CD4-positive, alpha-beta T cell treated with Interleukin-15 for 4 hours (primary cell): ENCODE data around the gene BARD1.
"Not testable (repeated sequence)": the region's sequence is repeated elsewhere in the genome, so short reads cannot be mapped to it uniquely, and the experiment has no call there.

ENCODE experiments used
- DNase-seq: peaks from one replicate; pipeline ENCODE4 v3.0.0-alpha.2; 2020; ENCODE audit warnings: low spot score

Gene BARD1

DNA sequence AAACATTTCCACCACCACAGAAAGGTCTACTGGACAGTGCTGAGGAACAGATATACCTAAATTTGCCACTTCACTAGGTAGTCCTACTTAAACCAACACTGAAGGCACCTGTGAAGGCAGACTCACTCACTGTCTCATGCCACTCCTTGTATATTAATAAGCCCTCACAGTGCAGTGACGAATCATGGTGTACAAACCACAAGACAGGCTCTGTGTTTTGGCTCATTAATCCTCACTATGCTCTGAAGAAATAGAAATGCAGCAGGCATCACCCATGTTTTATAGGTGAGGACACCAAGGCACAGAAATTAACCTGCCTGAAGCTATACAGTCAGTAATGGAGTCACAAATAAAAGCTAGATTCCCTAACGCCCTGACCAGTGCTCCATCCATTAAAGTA lies 44.3 kb downstream of the BARD1 start:
- DNase-seq, result no peak

DNA sequence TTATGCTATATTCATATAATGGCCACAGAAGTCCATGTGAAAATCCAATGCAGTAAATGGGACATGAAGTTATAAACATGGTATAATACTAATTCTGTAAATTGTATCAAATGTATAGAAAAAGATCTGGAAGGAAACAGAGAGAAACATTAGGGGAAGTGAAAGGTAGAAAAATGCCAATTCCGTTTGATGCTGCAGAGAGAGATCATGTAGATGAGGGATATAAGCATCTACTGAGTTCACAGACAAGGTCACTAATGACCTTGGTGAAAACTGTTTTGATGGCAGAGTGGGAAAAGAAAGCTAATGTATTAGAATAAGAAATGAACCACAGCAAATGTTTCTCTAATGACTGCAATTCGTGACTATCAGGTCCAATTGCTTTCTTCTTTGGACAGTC lies 56.0 kb downstream of the BARD1 start:
- DNase-seq, result no peak

DNA sequence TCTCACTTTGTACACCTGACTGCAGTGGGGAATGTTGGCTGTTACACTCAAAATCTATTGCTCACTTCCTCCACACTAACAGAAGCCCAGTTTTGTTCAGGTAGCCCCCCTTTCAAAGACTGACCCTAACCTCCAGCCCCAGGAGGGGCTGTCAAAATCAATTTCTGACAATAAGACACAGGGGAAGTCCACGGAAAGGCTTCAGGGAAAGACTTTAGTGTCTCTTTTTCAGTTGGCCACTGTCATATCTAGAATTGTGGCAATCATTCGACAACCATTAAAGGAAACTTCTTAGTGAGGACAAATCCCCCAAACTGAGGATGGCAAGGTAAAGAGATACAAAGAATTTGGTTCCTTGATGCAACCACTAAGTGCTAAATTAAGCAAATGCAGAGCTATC lies 59.0 kb downstream of the BARD1 start:
- no peak for DNase-seq

DNA sequence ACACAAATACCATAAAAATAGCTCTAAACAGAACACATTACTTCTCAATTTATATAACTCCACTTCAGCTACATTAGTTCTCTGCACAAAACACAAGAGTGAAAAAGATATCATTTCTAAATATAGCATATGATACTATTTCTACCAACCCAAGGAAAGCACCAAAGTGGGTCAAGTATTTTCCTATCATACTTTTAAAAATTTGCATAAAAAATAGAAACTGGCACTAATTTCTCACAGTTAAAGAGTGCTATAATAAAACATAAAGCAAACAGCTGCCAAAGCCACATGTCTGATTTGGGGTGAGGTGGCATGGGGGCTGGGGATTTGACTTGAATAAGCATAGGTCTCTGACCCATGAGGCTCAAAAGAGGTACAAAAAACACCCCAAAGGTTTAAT lies 61.5 kb downstream of the BARD1 start:
- DNase-seq, result no peak

DNA sequence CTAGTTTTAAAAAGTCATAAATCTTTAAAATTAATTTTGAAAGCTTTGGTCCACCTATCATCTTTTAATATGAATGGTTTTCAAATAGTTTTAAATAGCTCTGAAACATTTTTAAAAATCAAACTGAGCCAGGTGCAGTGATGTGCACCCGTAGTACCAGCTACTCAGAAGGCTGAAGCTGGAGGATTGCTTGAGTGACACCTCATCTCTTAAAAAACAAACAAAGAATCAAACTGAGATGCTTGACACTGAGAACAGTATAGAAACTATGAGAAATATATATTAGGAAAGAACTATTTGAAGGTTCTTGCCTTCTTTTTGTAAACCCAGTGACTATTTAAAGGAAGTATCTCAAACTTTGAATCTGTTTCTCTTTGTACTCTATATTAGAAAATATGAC lies 67.4 kb downstream of the BARD1 start:
- DNase-seq, result no peak

DNA sequence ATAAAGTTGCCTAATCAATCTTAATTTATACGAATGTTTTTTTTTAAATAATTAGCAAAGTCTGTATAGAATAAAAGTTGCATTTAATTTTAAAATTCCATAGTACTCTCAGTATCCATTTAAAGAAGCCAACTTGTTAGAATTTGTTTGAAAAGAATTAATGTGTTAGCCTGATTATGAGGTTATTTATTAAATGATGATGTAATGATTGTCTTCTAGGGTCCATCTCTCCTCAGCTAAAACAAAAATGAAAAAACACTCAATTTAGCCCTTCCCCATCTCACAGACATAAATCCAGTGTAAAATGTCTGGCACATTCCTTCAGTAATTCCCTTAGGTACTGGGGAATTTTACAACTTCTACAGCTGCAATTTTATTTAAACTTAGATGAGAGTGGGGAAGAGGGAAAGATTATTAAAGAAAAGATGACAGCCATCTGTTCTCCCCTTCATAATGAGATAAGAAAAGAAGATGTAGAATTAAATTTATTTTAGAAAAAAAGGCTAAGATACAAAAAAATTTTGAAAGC lies 68.6 kb downstream of the BARD1 start:
- no peak for DNase-seq

DNA sequence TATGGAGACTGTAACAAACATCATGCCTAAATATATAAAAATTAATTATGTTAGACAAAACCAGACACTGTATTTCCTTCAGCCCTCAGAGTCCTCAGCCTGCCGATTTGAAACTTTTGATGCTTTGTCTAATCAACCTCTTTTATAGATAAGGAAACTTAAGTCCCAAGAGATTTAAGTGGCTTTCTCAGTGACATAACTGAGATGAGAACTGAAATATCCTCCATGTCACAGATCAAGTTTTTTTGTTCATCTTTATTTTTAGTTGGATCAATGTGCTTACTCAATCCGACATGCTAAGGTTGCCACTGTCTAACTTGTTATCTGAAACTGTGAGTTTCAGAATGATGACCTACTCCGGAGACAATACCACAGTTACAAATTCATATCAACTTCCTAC lies 72.3 kb downstream of the BARD1 start:
- no peak for DNase-seq

DNA sequence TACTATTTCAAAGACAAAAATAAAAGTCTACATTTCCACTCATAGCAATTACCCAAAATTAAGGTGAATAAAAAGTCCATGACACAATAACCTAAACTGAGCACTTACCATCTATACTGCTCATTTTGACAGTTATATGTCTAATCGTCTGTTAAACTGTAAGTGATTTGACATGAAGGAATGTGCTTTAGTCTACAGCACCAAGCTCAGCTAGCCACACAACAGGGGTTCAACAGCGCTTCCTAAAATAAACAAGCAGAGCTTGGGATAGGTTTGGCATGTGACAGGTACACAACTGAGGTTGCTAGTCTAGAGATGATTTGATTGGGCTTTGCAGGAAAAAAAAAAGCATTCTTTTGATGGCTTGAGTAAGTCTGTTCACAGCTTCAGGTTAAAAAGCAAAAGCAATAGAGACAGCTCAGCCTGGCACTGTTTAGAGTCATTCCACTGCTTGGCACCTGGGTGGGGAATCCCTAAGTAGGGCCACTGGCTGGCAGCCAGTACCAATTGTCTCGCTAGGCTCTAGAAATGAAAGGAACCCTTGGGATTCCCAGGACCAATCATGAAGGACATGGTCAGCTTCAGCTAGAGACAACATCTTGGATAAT lies 78.6 kb downstream of the BARD1 start:
- DNase-seq, result no peak

DNA sequence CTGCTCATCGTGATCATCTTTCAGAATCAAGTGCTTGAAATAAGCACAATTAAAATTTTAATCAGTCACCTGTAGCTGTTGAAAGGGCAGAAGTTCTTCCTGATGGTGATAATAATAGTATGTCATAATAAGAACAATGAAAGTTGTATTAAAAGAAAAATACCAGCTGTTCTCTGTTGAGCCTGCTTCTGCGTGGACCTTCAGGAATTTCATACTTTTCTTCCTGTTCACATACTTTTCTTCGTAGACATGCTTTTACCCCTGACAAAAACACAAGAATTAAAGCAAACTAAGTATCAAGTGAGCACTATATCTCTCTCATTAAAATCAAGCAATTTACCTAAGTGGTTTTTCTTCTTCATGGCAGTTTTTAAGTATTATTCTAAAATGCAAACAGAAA lies 79.2 kb downstream of the BARD1 start:
- no peak for DNase-seq

DNA sequence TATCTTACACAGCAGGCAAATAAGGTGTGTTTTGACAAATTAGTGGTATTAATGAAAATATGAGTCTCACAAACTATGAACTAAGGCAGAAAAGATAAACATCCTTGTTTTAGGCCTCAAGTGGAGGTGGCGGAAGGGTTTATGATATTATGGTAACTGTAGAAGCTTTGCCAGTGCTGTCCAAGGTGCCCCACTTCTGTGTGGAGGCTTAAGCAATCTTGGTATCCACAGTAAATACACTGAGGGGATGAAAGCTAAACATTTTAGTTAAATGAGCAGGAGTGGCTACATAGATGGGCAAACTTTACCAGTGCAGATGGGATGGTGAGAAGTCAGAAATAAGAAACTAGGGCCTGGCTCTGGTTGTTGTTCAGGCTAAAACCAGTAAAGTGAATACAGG lies 84.7 kb downstream of the BARD1 start:
- DNase-seq, result no peak

DNA sequence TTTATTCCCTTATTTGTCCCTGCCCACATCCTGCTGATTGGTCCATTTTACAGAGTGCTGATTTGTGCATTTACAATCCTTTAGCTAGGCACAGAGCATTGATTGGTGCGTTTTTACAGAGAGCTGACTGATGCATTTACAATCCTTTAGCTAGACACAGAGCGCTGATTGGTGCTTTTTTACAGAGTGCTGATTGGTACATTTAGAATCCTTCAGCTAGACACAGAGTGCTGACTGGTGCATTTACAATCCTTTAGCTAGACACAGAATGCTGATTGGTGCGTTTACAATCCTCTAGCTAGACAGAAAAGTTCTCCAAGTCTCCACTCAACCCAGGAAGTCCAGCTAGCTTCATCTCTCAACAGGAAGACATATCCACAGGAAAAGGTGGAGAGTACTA lies 91.6 kb downstream of the BARD1 start:
- DNase-seq, result not testable (repeated sequence)

DNA sequence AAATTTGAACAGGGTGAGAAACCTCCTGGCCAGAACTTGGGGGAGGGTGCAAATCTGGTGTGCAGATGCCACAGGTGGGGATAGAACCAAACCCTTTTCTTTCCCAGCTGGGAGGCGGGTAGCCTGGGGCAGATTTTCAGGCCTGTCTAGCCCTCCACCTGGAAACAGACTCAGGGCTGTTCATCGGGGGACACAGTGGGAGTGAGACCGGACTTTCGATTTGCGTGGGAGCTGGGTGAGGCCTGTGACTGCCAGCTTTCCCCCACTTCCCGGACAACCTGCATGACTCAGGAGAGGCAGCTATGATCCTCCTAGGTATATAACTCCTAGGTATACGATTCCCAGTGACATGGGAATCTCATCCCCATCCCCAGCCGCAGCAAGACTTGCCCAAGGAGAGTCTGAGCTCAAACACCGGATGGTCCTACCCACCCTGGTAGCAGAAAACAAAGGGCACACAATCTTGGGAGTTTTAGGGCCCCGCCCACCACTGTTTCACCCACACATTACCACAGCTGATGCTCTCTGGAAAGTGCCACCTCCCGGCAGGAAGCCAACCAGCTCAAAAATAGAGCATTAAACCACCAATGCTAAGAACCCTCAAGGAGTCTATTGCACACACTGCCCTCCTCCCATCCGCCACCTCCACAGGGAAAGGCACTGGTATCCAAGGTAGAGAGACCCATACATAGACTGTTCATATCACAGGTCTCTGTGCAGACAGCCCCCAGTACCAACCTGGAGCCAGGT lies 92.5 kb downstream of the BARD1 start:
- no peak for DNase-seq

DNA sequence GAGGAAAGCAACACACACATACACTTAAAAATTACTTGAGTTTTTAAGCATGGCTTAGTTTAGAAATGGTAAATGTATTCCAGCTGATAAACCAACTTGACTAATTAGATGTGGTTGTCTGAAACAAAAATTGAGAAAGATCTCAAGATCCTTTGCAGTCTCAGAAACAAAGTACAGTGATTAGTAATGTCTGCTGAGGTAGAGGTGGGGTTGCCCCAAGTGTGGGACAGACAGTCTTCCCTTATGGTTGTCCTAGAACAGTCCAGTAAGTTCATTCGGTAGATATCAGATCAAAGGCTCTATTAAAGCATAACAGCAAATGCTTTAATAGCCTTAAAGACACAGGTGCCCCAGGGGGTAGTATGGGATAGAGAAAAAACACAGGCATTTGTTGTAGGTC lies 94.5 kb downstream of the BARD1 start:
- DNase-seq, result no peak

DNA sequence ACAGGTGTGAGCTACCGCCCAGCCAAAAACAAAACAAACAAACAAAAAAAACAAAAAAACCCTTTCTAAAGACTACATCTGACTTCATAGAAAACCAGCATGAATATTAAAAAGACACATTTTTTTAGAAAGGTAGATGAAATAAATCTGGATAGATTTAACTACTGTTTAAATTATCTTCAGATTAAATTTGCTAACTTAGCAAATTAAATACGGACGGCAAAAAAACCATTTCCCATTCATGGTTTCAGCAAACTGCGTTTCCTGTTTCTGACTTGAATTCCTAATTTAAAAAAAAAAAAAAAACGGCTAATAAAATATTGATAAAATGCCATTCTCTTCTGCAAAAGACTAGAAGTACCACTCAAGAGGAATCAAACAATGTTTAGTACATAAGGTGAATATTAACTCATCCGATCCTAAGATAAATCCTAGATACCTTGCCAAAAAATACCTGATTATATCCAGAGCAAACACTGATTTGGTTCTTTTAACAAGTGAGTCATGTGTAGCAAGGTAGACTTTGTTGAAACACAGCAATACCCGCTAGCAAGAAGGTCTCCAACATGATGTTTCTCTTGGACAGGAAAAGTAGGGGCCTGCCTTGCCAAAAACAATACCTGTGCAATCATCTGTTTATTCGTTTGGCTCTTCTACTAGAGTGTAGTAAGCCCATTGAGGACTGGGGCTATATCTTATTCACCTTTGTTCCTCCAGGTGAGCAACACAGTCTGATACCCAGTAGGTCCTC lies 96.2 kb downstream of the BARD1 start:
- DNase-seq, result no peak

DNA sequence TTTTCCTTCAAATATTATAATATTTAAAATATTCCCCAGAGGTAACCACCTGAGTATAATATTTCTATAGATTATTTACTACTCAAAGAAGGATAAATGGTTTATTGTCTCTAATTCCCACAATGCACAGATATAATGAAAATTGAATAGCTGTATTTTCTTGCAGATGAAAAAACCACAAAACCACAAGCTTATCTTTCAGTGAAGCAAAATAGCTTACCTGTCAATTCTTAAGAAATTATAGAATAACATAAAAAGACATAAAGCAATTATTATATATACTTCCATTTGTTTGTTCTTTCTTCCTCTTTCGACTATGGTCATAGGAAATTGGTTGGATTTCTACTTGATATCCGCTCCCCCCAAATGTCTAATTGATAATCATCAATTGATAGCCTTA lies 98.8 kb downstream of the BARD1 start:
- DNase-seq, result no peak

DNA sequence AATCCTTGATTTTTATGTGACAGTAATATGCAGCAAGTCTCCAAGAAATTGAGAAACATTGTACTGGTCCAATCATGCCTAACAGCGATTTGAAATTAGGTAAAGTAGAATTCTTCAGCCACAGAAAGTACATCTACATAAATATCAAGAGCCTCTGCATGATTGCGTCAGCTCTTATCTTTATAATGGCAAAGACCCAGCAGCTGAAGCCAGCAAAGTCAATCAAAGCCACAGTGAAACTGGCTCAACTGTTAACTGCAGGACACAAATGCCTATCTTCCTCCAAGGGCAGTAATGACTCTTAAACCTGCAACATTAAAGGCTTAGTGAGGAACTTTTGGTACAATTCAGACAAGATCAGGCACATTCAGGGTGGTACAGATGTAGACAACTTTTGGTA lies 102.5 kb downstream of the BARD1 start:
- no peak for DNase-seq

DNA sequence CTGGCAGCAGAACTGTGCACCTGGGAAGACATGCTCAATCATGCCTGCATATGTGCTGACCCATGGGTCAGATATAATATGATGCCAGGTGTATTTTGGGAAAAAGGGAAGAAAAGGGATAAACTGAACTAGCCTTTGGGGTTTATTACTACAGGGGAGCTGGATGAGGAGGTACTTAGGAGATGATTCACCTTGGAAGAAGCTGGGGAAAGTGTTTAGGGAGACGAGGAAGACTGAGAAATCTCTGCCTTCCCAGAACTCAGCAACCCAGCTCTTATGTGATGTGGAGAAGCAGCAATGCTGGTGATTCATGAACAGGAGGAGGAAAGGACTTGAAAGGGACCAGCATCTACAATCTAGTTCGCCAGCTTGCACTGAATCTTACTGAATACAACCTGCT lies 110.2 kb downstream of the BARD1 start:
- no peak for DNase-seq

DNA sequence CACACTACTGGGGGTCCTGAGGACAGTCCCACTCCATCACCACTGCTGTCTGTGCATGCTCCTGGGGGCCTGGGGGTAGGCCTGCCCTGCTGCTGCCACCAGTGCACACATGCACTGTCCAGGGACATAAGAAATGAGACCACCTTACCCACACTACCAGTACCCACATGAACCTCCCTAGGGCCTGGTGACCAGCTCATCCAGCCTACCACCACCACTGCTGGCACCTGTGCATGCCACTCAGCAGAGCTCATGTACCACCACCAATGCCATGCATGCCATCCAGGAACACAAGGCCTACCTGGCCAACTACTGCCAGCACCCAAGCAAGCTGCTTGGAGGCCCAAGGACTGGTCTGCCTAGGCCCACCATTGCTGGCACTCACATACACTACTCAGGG lies 112.8 kb downstream of the BARD1 start:
- DNase-seq, result no peak

DNA sequence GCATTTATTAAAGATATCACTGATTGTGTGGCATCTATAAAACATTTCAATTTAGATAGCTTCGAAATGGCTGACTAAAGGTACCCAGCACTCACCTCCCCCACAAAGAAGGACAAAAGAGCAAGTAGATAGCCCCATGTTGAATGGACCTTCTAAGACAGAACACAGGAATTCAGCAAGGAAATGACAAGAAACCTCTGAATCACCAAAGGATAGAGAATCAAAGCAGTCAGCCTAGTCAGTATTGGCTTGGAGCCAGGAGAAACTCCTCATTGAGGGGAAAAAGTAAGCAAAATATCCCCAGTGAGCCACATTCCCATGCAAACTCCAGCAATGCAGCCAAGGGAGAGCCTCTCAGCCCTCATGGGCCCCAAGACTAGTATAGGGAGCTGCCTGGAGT lies 113.7 kb downstream of the BARD1 start:
- DNase-seq, result no peak

DNA sequence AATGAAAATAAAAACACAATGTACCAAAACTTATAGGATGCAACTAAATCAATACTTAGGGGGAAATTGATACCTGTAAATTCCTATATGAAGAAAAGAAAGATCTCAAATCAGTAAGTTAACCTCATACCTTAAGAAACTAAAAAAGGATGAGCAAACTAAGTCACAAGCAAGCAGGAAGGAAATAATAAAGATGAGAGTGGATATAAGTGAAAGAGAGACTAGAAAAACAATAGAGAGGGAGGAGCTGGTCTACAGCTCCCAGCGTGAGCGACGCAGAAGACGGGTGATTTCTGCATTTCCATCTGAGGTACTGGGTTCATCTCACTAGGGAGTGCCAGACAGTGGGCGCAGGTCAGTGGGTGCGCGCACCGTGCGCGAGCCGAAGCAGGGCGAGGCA lies 125.9 kb downstream of the BARD1 start:
- DNase-seq, result not testable (repeated sequence)

DNA sequence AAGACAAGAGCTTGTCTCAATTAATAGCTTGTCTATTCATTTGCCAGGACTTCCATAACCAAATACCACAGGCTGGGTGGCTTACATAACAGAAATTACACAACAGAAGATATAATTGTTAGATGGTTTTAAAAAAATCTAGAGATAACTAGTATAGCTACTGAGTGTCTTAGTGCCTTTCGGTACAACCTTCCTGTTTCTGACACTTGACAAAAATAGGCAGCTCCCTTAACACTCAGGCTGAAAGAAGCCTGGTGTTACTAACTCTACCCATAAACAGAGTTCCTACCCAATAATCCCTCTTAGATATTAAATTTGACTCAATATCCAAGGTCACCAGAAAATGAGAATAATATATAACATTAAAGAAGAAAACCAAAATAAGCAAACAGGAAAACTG lies 129.7 kb downstream of the BARD1 start:
- DNase-seq, result no peak

DNA sequence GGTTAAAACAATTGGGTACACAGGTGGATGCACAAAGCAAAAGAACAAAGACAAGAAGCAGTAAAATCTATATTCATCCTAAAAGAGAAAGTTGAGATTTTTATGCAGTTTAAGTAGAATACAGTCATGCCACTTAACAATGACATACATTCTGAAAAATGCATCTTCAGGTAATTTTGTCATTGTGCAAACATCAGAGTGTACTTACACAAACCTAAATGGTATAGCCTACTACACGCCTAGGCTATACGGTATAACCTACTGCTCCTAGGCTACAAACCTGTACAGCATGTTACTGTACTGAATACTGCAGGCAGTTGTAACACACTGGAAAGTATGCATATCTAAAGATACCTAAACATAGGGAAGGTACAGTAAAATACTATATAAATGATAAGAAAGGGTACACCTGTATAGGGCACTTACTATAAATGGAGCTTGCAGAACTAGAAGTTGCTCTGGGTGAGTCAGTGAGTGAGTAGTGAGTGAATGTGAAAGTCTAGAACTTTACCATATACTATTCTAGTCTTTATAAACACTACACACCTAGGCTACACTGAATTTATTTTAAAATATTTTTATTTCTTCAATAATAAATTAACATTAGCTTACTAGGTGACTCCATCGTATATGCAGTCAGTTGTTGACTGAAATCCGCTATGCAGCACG lies 132.9 kb downstream of the BARD1 start:
- no peak for DNase-seq
